Activated T-cell treated with anti-CD3 and anti-CD28 coated beads, Interleukin-2, amount 50 U/mL, for 72 hours (primary cell): Measurements from ENCODE around the gene EIF5AL1. TPM values are rescaled to one million over a fixed set of nuclear protein-coding genes. Genes with fewer than 3 reads are reported as not detected.
"Not testable (repeated sequence)": the region's sequence is repeated elsewhere in the genome, so short reads cannot be mapped to it uniquely, and the experiment has no call there.

ENCODE experiments used
- ATAC-seq, 2 donors: fragments of 150-1000 bp; cut with Tn5 transposase; replicated peaks in 1 of 2; 2 replicates each; pipeline ENCODE4 v1.10.0; 2021; ENCODE audit warnings: moderate library complexity in 2 of 2, mild to moderate bottlenecking in 1 of 2
- DNase-seq, 2 donors: peaks; one replicate each; pipeline ENCODE4 v3.0.0; 2021 to 2022; ENCODE audit warnings: mixed read lengths in 1 of 2
- H3K27ac Mint-ChIP-seq: one replicate; pipeline ENCODE4 v1.8.0; 2022; ENCODE audit warnings: mild to moderate bottlenecking, moderate library complexity, mixed read lengths
- H3K27me3 Mint-ChIP-seq: one replicate; pipeline ENCODE4 v1.8.0; 2022; ENCODE audit warnings: low read depth, mixed read lengths
- H3K36me3 Mint-ChIP-seq, 2 donors: one replicate each; pipeline ENCODE4 v1.8.0; 2022; ENCODE audit warnings: mixed read lengths in 2 of 2, mild to moderate bottlenecking in 1 of 2; ENCODE audit not compliant: insufficient read depth in 2 of 2
- H3K4me1 Mint-ChIP-seq: one replicate; pipeline ENCODE4 v1.8.0; 2022; ENCODE audit warnings: low read depth, mixed read lengths
- H3K4me3 Mint-ChIP-seq, 2 donors: one replicate each; pipeline ENCODE4 v1.8.0; 2022; ENCODE audit warnings: mild to moderate bottlenecking in 2 of 2, mixed read lengths in 2 of 2, moderate library complexity in 2 of 2
- H3K9me3 Mint-ChIP-seq, 2 donors: one replicate each; pipeline ENCODE4 v1.8.0; 2022; ENCODE audit warnings: mixed read lengths in 2 of 2
- total RNA-seq, 2 donors: library from RNA; stranded (reverse); gene quantifications; one replicate each; pipeline ENCODE4 v1.2.3, GENCODE V29; 2022

Gene EIF5AL1
- under 1 TPM; 0.07 to 0.10 TPM for total RNA-seq

DNA sequence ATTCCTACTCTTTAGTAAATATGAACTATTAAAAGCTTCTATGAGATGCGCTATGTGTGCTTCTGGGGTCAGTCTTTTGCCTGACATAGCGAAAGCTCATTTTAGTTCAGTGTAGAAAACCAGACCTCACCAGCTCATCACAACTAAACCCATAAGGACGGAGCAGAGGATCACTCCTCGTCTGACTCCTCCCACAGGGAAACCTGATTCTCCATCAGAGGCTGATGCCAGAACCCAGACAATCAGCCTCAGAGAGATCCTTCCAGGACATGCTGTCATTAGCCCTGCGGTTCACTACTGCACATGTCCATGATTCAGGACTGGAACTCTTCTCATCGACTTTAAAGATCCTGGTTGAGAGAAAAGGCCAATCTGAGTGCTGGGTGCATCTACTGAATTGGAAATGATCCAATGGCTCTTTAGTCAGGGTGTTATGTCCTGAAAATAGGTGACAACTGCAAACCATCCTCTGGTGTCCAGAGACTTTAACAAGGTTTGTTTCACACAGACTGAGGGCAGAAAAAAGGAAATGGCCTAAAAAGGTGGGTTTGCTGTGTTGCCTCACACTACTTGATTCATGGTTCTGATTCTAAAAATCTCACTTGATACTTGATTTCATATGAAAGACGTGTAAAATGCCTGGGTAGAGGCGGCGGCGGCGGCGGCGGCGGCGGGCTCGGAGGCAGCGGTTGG, at the start of gene EIF5AL1:
TSS of gene EIF5AL1 (plus strand) at position 643 of the 693 bp plus-strand sequence. CDS start 117 bp downstream, outside the sequence.
- not testable (repeated sequence) for H3K9me3 Mint-ChIP-seq, H3K4me3 Mint-ChIP-seq, DNase-seq, ATAC-seq, H3K27ac Mint-ChIP-seq, H3K36me3 Mint-ChIP-seq, H3K4me1 Mint-ChIP-seq
- H3K27me3 Mint-ChIP-seq = peaks cover 23% of the 10 kb centered on the region

DNA sequence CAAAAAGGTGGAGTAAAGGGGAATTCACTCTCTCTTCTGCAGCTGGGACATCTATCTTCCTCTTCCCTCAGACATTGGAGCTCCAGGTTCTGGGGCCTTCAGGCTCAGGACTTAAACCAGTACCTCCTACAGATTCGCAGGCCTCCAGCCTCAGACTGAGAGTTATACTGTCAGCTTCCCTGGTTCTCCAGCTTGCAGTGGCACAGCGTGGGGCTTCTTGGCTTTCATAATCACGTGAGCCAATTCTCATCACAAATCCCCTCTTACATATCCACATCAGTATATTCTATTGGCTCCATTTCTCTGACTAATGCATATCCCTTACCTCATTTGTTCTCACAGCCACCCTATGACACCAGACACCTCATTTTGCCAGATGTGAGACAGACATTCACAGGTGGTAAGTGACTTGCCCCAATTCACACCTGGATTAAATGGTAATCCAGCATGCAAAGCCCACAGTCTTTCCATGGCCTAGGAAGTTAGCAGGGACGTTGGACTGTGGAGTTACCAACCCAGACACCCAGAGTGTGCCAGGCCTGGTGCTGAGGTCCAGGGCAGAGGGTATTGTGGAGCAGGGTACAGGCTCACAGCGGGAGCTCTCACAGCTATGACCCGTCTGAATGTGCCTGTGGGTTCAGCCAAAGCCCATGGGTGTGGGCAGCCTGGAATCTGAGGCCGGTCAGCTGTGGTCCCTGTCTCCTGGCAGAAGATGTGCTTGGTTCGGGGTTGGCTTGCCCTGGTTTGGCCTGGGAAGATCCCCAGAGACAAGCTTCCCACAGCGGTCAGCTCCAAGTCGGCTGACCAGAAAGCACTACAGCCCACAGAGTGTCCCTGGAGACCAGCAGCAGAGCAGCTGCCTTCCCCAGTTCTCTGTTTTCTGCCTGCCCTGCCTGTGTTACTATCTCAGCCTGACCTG, 48.5 kb upstream of the EIF5AL1 start:
- Mint-ChIP-seq H3K9me3 (no peaks in the 10 kb centered on the region), H3K27me3 (no peaks in the 10 kb centered on the region), H3K4me1 (no peaks in the 10 kb centered on the region), H3K36me3 (no peaks in the 10 kb centered on the region), H3K4me3 (no peak overlapping the region), H3K27ac (no peak overlapping the region)
- DNase-seq (no peak), ATAC-seq (no peak)

- no peaks in the 10 kb centered on the region for H3K4me1 Mint-ChIP-seq
- no peaks in the 10 kb centered on the region for H3K9me3 Mint-ChIP-seq
- DNase-seq (no peak), ATAC-seq (no peak)
- no peaks in the 10 kb centered on the region for H3K36me3 Mint-ChIP-seq
- no peak overlapping the region for H3K4me3 Mint-ChIP-seq
- no peaks in the 10 kb centered on the region for H3K27me3 Mint-ChIP-seq
- no peak overlapping the region for H3K27ac Mint-ChIP-seq
Measured at GRCh38 chr10:79465341-79465740, 47.0 kb upstream of the EIF5AL1 start.

- no peak for DNase-seq
- no peaks in the 10 kb centered on the region for H3K9me3 Mint-ChIP-seq
- no peak overlapping the region for H3K27ac Mint-ChIP-seq
- no peak for ATAC-seq
- no peaks in the 10 kb centered on the region for H3K36me3 Mint-ChIP-seq
- no peak overlapping the region for H3K4me3 Mint-ChIP-seq
- no peaks in the 10 kb centered on the region for H3K4me1 Mint-ChIP-seq
- H3K27me3 Mint-ChIP-seq = no peaks in the 10 kb centered on the region
Measured at GRCh38 chr10:79468015-79468560, 44.2 kb upstream of the EIF5AL1 start.

DNA sequence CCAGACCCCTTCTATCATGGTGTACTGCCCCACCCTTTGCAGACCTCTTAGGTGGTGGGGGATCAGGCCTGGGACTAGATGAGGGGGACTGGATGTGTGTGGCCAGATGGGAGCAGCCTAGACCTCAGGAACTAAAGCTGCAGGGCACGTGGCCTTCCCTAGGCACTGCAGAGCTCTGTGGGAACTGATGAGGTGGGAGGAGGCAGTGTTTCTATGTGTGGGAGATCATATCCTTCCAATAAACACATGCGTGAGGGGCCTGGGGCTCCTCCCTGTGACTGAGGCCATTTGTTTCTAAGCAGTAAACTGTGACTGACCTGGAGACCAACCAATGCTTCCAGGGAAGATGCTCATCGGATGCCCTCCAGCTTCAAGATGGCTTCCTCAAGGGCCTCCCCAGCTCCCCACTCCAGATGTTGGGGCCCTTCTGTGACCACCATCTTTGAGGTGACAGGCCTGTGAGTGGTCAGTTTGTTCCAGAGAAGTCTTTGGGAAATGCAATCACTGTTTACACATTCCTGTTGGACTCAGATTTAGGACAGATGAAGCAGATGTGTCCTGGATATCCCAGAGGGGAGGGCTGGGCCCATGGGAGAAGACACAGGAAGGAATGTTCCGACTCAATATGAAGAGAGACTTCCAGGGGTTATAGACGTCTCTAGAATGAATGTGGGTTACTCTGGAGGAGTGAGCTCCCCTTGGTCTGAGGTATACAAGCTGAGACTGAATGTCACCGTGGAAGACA, 43.3 kb upstream of the EIF5AL1 start:
- no peak overlapping the region for H3K4me3 Mint-ChIP-seq
- no peaks in the 10 kb centered on the region for H3K4me1 Mint-ChIP-seq
- H3K27ac Mint-ChIP-seq = no peak overlapping the region
- H3K27me3 Mint-ChIP-seq = no peaks in the 10 kb centered on the region
- no peaks in the 10 kb centered on the region for H3K9me3 Mint-ChIP-seq
- no peak for ATAC-seq
- DNase-seq = no peak
- no peaks in the 10 kb centered on the region for H3K36me3 Mint-ChIP-seq

- H3K9me3 Mint-ChIP-seq = no peaks in the 10 kb centered on the region
- H3K27me3 Mint-ChIP-seq = no peaks in the 10 kb centered on the region
- no peaks in the 10 kb centered on the region for H3K36me3 Mint-ChIP-seq
Measured at GRCh38 chr10:79470096-79470495, 42.2 kb upstream of the EIF5AL1 start.

GRCh38 chr10:79471776-79472175, 40.6 kb upstream of the EIF5AL1 start:
- H3K4me3 Mint-ChIP-seq = no peak overlapping the region
- no peaks in the 10 kb centered on the region for H3K36me3 Mint-ChIP-seq
- ATAC-seq (no peak), DNase-seq (no peak)
- H3K27ac Mint-ChIP-seq = no peak overlapping the region
- H3K9me3 Mint-ChIP-seq = no peaks in the 10 kb centered on the region
- peaks cover 6% of the 10 kb centered on the region for H3K27me3 Mint-ChIP-seq
- no peaks in the 10 kb centered on the region for H3K4me1 Mint-ChIP-seq

More at GRCh38 chr10:79470096-79470495, 42.2 kb upstream of the EIF5AL1 start:
- Mint-ChIP-seq H3K4me3 (no peak overlapping the region), H3K4me1 (no peaks in the 10 kb centered on the region), H3K27ac (no peak overlapping the region)
- ATAC-seq (no peak), DNase-seq (no peak)

DNA sequence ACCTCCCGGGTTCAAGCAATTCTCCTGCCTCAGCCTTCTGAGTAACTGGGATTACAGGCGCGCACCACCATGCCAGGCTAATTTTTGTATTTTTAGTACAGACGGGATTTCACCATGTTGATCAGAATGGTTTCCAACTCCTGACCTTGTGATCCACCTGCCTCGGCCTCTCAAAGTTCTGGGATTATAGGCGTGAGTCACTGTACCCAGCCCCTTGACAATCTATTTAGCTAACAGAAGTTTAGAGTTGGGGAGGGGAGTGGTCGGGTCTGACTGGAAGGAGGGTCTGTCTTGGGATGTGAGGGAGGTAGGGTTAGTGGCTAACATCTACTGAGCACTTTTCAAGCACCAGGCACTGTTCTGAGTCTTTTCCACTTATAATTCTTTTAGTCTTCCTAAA, 39.9 kb upstream of the EIF5AL1 start:
- DNase-seq (no peak), ATAC-seq (no peak)
- Mint-ChIP-seq H3K4me3 (no peak overlapping the region), H3K27me3 (peaks cover 8% of the 10 kb centered on the region), H3K4me1 (no peaks in the 10 kb centered on the region), H3K36me3 (no peaks in the 10 kb centered on the region), H3K27ac (no peak overlapping the region), H3K9me3 (no peaks in the 10 kb centered on the region)

DNA sequence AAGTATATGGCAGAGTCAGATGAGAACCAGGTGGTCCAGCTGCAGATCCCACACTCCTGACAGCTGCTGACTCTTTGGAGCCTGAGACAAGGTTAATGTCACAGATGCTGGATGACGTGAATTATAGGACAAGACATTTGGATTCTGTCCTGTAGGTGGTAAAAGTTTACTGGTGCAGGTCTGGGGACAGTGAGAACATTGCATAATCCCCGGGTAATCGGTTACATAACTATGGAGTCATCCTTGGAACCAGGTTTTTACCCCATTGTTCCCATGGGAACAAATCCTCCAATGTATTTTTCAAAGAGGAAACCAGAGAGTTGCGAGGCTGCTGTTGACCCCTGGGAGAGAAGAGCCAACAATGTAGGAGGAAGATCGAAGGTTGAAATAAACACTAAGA, 39.4 kb upstream of the EIF5AL1 start:
- no peaks in the 10 kb centered on the region for H3K9me3 Mint-ChIP-seq
- no peaks in the 10 kb centered on the region for H3K4me1 Mint-ChIP-seq
- ATAC-seq (no peak), DNase-seq (no peak)
- no peaks in the 10 kb centered on the region for H3K36me3 Mint-ChIP-seq
- no peak overlapping the region for H3K27ac Mint-ChIP-seq
- no peak overlapping the region for H3K4me3 Mint-ChIP-seq
- peaks cover 12% of the 10 kb centered on the region for H3K27me3 Mint-ChIP-seq

- Mint-ChIP-seq H3K9me3 (no peaks in the 10 kb centered on the region), H3K27ac (no peak overlapping the region), H3K36me3 (no peaks in the 10 kb centered on the region), H3K4me3 (no peak overlapping the region), H3K4me1 (no peaks in the 10 kb centered on the region), H3K27me3 (peaks cover 12% of the 10 kb centered on the region)
- DNase-seq (no peak), ATAC-seq (no peak)
Measured at GRCh38 chr10:79473496-79474095, 38.7 kb upstream of the EIF5AL1 start.

- H3K9me3 Mint-ChIP-seq = no peaks in the 10 kb centered on the region
- no peak for ATAC-seq
- H3K27me3 Mint-ChIP-seq = peaks cover 12% of the 10 kb centered on the region
- no peaks in the 10 kb centered on the region for H3K36me3 Mint-ChIP-seq
- H3K27ac Mint-ChIP-seq = no peak overlapping the region
- H3K4me3 Mint-ChIP-seq = no peak overlapping the region
- no peaks in the 10 kb centered on the region for H3K4me1 Mint-ChIP-seq
- no peak for DNase-seq
Measured at GRCh38 chr10:79475119-79475653, 37.1 kb upstream of the EIF5AL1 start.

DNA sequence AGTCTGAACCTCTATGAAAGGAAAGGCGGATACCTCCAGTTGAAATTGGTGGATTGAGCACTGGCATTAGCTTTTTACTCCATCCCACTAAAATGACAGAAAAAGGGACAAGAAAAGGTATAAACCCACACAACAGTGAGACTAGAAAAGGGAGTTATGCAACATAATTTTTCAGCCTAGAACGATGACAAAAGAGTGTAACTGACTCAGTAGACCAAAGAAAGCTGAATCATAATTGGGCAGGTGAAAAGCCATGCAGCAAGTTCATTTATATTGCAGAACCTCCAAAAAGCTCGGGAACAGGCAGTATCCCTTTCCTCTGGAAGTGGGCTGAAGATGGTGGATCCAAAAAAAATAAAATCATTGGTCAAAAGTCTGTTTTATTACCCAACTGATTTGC, 36.5 kb upstream of the EIF5AL1 start:
- Mint-ChIP-seq H3K27ac (no peak overlapping the region), H3K36me3 (no peaks in the 10 kb centered on the region), H3K27me3 (peaks cover 12% of the 10 kb centered on the region), H3K4me3 (no peak overlapping the region), H3K4me1 (no peaks in the 10 kb centered on the region), H3K9me3 (no peaks in the 10 kb centered on the region)
- ATAC-seq = no peak
- no peak for DNase-seq
